ENCODE results near the gene CALCR. TPM values are rescaled to one million over a fixed set of nuclear protein-coding genes. Genes with fewer than 3 reads are reported as not detected.

Gene CALCR
- not detected for polyA plus RNA-seq (2012; ENCODE audit: insufficient read length, low read depth)

- TF ChIP-seq FOXP2 (optimal IDR thresholded peaks at IDR 0.05; ENCODE audit: borderline replicate concordance, extremely low read depth, extremely low read length, insufficient read depth): no peak
- no peak for TF ChIP-seq TAF1 (IDR thresholded peaks at IDR 0.05; ENCODE audit: borderline replicate concordance, insufficient read depth, low read length)
- no peak for TF ChIP-seq SIN3A (IDR thresholded peaks at IDR 0.05; ENCODE audit: borderline replicate concordance, insufficient read depth, low read length)
- TF ChIP-seq, protein P1, sequence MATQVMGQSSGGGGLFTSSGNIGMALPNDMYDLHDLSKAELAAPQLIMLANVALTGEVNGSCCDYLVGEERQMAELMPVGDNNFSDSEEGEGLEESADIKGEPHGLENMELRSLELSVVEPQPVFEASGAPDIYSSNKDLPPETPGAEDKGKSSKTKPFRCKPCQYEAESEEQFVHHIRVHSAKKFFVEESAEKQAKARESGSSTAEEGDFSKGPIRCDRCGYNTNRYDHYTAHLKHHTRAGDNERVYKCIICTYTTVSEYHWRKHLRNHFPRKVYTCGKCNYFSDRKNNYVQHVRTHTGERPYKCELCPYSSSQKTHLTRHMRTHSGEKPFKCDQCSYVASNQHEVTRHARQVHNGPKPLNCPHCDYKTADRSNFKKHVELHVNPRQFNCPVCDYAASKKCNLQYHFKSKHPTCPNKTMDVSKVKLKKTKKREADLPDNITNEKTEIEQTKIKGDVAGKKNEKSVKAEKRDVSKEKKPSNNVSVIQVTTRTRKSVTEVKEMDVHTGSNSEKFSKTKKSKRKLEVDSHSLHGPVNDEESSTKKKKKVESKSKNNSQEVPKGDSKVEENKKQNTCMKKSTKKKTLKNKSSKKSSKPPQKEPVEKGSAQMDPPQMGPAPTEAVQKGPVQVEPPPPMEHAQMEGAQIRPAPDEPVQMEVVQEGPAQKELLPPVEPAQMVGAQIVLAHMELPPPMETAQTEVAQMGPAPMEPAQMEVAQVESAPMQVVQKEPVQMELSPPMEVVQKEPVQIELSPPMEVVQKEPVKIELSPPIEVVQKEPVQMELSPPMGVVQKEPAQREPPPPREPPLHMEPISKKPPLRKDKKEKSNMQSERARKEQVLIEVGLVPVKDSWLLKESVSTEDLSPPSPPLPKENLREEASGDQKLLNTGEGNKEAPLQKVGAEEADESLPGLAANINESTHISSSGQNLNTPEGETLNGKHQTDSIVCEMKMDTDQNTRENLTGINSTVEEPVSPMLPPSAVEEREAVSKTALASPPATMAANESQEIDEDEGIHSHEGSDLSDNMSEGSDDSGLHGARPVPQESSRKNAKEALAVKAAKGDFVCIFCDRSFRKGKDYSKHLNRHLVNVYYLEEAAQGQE (IDR thresholded peaks at IDR 0.05; ENCODE audit: insufficient read depth in 1 of 2, low read depth in 2 of 2, low read length in 2 of 2): no peak
Observed at GRCh38 chr7:93574646-93575554, at the start of gene CALCR. CALCR (minus strand) TSS chr7:93574724; CDS start chr7:93486981, 87,743 bp downstream.

DNA sequence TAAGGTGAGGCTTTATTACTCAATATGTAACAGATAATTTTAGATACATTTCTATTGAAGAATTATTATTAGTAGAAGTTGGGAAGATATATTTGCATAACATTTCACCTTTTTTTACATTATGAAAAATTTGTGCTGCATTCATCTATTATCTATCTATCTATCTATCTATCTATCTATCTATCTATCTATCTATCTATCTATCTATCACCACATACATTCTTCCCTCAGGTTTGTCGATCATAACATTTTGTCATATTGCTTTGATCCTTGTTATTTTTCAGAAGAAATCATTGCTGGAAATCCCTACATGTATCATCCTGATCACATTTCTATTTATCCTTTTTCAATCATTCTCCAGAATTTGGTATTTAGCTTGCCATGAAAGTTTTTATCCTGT lies 49.3 kb upstream of the CALCR start:
- TF ChIP-seq, protein P1 (IDR thresholded peaks at IDR 0.05; ENCODE audit: insufficient read depth in 1 of 2, low read depth in 2 of 2, low read length in 2 of 2): no peak
- TF ChIP-seq FOXP2 (optimal IDR thresholded peaks at IDR 0.05; ENCODE audit: borderline replicate concordance, extremely low read depth, extremely low read length, insufficient read depth): no peak

- no peak for TF ChIP-seq SIN3A (IDR thresholded peaks at IDR 0.05; ENCODE audit: borderline replicate concordance, insufficient read depth, low read length)
- TF ChIP-seq TAF1 (IDR thresholded peaks at IDR 0.05; ENCODE audit: borderline replicate concordance, insufficient read depth, low read length): no peak
- no peak for TF ChIP-seq FOXP2 (optimal IDR thresholded peaks at IDR 0.05; ENCODE audit: borderline replicate concordance, extremely low read depth, extremely low read length, insufficient read depth)
- TF ChIP-seq, protein P1 (IDR thresholded peaks at IDR 0.05; ENCODE audit: insufficient read depth in 1 of 2, low read depth in 2 of 2, low read length in 2 of 2): no peak
- TF ChIP-seq POLR2AphosphoS5 (IDR thresholded peaks at IDR 0.05; ENCODE audit: low read depth, low read length): no peak
Observed at GRCh38 chr7:93622036-93623033, 47.8 kb upstream of the CALCR start.

- TF ChIP-seq SIN3A (IDR thresholded peaks at IDR 0.05; ENCODE audit: borderline replicate concordance, insufficient read depth, low read length) (no peak), TAF1 (IDR thresholded peaks at IDR 0.05; ENCODE audit: borderline replicate concordance, insufficient read depth, low read length) (no peak), POLR2AphosphoS5 (IDR thresholded peaks at IDR 0.05; ENCODE audit: low read depth, low read length) (no peak), FOXP2 (optimal IDR thresholded peaks at IDR 0.05; ENCODE audit: borderline replicate concordance, extremely low read depth, extremely low read length, insufficient read depth) (no peak)
- TF ChIP-seq, protein P1 (IDR thresholded peaks at IDR 0.05; ENCODE audit: insufficient read depth in 1 of 2, low read depth in 2 of 2, low read length in 2 of 2): no peak
Observed at GRCh38 chr7:93620864-93621263, 46.3 kb upstream of the CALCR start.
